HEK293 (cell line): ENCODE data around the gene CITED1.

Source experiments
- ATF2 ChIP-seq: fragments of 450-650 bp; formaldehyde crosslinking; IDR thresholded peaks from 2 replicates; pipeline ENCODE4 v1.5.1; 2016; ENCODE audit warnings: missing biosample characterization, missing genetic modification characterization, low read depth
- CTCF ChIP-seq: fragments of 450-650 bp; formaldehyde crosslinking; IDR thresholded peaks from 2 replicates; pipeline ENCODE4 v1.5.1; 2016; ENCODE audit warnings: missing biosample characterization, missing genetic modification characterization
- GLIS1 ChIP-seq: fragments of 450-650 bp; formaldehyde crosslinking; IDR thresholded peaks from 2 replicates; pipeline ENCODE4 v1.5.1; 2016; ENCODE audit warnings: missing biosample characterization, missing genetic modification characterization
- REST ChIP-seq: fragments of 450-650 bp; formaldehyde crosslinking; IDR thresholded peaks from 2 replicates; pipeline ENCODE4 v1.5.1; 2016; ENCODE audit warnings: missing biosample characterization, missing genetic modification characterization
- YY1 ChIP-seq: fragments of 450-650 bp; formaldehyde crosslinking; IDR thresholded peaks from 2 replicates; pipeline ENCODE4 v1.5.1; 2018; ENCODE audit warnings: missing biosample characterization, missing genetic modification characterization
- ZNF324 ChIP-seq: fragments of 450-650 bp; formaldehyde crosslinking; IDR thresholded peaks from 2 replicates; pipeline ENCODE4 v1.5.1; 2016; ENCODE audit warnings: missing biosample characterization, missing genetic modification characterization
- ZNF335 ChIP-seq: fragments of 450-650 bp; formaldehyde crosslinking; conservative IDR thresholded peaks from 2 replicates; pipeline ENCODE4 v1.5.1; 2016; ENCODE audit warnings: missing biosample characterization, missing genetic modification characterization
- ZNF366 ChIP-seq: fragments of 450-650 bp; formaldehyde crosslinking; conservative IDR thresholded peaks from 2 replicates; pipeline ENCODE4 v1.5.1; 2016; ENCODE audit warnings: missing biosample characterization, missing genetic modification characterization
- ZNF416 ChIP-seq: fragments of 450-650 bp; formaldehyde crosslinking; IDR thresholded peaks from 2 replicates; pipeline ENCODE4 v1.5.1; 2016; ENCODE audit warnings: missing biosample characterization, missing genetic modification characterization
- ZNF449 ChIP-seq: fragments of 450-650 bp; formaldehyde crosslinking; IDR thresholded peaks from 2 replicates; pipeline ENCODE4 v1.5.1; 2017; ENCODE audit warnings: missing biosample characterization, mild to moderate bottlenecking, missing genetic modification characterization, moderate library complexity
- ZNF558 ChIP-seq: fragments of 450-650 bp; formaldehyde crosslinking; IDR thresholded peaks from 2 replicates; pipeline ENCODE4 v1.5.1; 2016; ENCODE audit warnings: missing biosample characterization, missing genetic modification characterization
- ZNF610 ChIP-seq: fragments of 450-650 bp; formaldehyde crosslinking; IDR thresholded peaks from 2 replicates; pipeline ENCODE4 v1.5.1; 2016; ENCODE audit warnings: missing biosample characterization, missing genetic modification characterization, borderline replicate concordance

GRCh38 chrX:72351606-72352334, 46.1 kb upstream of the CITED1 start:
- no peak for TF ChIP-seq CTCF (tag by site-specific recombination)
- TF ChIP-seq ZNF416 (tag by site-specific recombination): no peak
- no peak for TF ChIP-seq ATF2 (tag by site-specific recombination)
- no peak for TF ChIP-seq REST (tag by site-specific recombination)
- no peak for TF ChIP-seq YY1 (tag by site-specific recombination)
- no peak for TF ChIP-seq ZNF335
- TF ChIP-seq ZNF610 (tag by site-specific recombination): no peak
- no peak for TF ChIP-seq ZNF366 (tag by site-specific recombination)
- no peak for TF ChIP-seq ZNF558 (tag by site-specific recombination)
- TF ChIP-seq GLIS1 (tag by site-specific recombination): no peak
- no peak for TF ChIP-seq ZNF449
- TF ChIP-seq ZNF324 (tag by site-specific recombination): no peak
